Left forelimb (tissue), 1 donor: ENCODE measurements around the gene PDE4DIP.
"Not testable (repeated sequence)": the region's sequence is repeated elsewhere in the genome, so short reads cannot be mapped to it uniquely, and the experiment has no call there.

Experiments
- DNase-seq: peaks from one replicate; pipeline ENCODE4 v3.0.0-alpha.2; 2018; ENCODE audit warnings: low spot score

Gene PDE4DIP

DNA sequence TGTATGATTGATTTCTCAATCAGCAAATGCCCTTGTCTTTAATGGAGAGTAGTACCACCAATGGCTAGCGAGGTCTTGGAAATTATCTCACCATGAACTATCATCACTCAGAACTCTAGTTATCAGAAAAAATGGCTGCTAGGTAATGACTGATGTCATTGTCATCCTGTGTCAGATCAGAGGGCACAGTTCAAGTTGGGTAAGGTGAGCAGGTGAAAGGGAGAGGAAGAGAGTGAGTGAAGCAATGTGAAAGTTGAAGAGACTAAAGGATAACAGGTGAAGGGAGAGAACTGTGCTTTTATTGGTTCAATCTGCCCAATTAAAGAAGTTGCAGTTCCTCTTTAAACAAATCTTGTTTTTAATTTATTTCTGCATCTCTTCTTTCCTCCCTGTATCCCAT, 76.8 kb downstream of the PDE4DIP start:
- not testable (repeated sequence) for DNase-seq

DNA sequence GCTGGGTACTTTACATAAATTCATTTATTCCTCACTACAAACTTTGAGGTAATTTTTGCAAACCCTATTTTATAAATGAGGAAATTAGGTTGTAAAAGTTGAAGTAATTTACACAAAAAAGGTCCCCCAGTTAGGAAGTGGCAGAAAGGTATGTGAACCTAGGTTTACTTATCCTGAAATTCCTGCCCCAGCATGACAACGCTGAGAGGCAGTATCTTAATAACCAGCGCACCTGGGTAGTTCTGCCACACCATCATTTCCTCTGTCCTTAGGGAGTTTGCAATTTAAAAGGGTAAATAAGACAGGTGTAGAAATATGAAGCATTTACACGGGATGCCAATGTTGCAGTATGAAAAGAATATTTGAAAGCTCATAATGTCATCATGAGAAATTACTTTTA, 79.6 kb downstream of the PDE4DIP start:
- not testable (repeated sequence) for DNase-seq

- not testable (repeated sequence) for DNase-seq
These were observed 83.4 kb downstream of the PDE4DIP start for GRCh38 chr1:148927645-148928044.

DNA sequence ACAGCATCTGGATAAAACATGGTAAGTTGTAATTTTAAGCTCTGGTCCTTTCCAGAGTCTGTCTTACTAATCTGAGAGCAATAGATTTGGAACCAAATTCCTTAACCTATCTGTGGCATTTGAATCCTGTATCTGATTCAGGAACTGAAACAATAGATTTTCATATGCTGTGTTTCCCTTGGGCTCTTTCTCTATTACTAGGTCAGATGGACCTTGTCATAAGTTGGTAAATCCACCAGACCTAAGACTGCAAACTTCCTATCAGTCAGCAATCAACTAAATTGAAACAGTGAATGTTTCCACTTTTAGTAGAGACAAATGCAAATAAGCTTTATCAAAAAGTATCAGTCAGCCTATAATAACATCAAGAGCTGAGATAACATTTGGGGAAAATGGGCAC, 85.0 kb downstream of the PDE4DIP start:
- DNase-seq: not testable (repeated sequence)

DNA sequence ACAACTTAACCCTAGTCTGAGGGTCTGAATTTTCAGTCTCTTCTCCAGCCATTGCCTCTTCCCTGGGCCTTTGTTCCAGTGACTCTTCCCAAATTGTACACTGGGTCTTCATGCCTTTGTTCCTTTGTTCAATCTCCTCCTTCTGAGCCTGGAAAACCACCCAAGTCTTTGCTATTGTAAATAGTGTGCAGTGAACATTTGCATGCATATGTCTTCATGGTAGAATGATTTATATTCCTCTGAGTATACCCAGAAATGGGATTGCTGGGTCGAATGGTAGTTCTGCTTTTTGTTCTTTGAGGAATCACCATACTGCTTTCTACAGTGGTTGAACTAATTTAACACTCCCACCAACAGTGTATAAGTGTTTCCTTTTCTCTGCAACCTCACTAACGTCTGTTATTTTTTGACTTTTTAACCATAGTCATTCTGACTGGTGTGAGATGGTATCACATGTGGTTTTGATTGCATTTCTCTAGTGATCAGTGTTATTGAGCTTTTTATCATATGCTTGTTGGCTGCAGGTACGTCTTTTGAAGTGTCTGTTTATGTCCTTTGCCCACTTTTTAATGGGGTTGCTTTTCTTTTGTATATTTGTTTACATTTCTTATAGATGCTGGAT, 91.3 kb downstream of the PDE4DIP start:
- DNase-seq: not testable (repeated sequence)

- DNase-seq: not testable (repeated sequence)
These were observed 98.7 kb downstream of the PDE4DIP start for GRCh38 chr1:148942906-148943305.

GRCh38 chr1:148945130-148945529, 100.9 kb downstream of the PDE4DIP start:
- DNase-seq: not testable (repeated sequence)

- DNase-seq: not testable (repeated sequence)
These were observed 104.5 kb downstream of the PDE4DIP start for GRCh38 chr1:148948768-148949167.

GRCh38 chr1:148951336-148952227, 107.4 kb downstream of the PDE4DIP start:
- DNase-seq: peak; percentile 83

DNA sequence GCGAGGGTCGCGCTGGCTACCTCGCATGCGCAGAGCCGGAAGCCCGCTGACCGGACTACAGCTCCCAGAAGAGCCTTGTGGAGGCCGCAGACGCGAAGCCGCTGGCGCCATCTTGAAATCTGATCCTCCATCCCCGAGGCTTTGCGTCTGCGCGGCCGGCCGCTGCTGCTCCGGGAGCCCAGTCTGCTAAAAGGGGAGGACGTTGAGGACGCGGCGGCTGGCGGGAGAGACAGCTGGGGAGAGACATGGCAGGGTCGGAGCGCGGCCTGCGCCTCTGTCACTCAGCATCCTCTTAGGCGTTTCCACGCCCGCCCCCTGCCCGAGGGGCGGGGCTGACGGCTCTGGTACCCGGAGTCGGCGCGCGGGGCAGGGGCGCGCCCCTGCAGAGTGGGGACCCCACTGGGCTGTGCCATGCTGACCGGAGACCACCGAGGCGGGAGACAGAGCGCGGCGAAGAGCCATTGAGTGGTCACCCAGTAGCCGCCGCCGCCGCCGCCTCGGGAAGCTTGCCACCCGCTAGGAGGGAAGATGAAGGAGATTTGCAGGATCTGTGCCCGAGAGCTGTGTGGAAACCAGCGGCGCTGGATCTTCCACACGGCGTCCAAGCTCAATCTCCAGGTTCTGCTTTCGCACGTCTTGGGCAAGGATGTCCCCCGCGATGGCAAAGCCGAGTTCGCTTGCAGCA, 108.2 kb downstream of the PDE4DIP start:
- DNase-seq: not testable (repeated sequence)

DNA sequence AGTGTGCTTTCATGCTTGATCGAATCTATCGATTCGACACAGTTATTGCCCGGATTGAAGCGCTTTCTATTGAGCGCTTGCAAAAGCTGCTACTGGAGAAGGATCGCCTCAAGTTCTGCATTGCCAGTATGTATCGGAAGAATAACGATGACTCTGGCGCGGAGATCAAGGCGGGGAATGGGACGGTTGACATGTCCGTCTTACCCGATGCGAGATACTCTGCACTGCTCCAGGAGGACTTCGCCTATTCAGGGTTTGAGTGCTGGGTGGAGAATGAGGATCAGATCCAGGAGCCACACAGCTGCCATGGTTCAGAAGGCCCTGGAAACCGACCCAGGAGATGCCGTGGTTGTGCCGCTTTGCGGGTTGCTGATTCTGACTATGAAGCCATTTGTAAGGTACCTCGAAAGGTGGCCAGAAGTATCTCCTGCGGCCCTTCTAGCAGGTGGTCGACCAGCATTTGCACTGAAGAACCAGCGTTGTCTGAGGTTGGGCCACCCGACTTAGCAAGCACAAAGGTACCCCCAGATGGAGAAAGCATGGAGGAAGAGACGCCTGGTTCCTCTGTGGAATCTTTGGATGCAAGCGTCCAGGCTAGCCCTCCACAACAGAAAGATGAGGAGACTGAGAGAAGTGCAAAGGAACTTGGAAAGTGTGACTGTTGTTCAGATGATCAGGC, 108.8 kb downstream of the PDE4DIP start:
- DNase-seq: peak; percentile 65

DNA sequence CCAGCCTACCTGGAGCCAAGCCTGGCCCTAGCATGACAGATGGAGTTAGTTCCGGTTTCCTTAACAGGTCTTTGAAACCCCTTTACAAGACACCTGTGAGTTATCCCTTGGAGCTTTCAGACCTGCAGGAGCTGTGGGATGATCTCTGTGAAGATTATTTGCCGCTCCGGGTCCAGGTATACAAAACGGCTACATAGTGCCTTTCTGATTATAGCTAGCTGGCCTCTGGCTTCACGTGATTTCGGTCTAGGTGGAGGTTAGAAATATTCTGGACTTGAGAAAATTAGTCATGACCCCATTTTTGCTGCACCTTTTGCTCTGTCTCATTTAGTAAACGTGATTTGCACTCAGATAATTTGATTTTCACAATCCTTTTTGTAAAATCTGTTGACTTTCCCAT, 109.5 kb downstream of the PDE4DIP start:
- DNase-seq: not testable (repeated sequence)

DNA sequence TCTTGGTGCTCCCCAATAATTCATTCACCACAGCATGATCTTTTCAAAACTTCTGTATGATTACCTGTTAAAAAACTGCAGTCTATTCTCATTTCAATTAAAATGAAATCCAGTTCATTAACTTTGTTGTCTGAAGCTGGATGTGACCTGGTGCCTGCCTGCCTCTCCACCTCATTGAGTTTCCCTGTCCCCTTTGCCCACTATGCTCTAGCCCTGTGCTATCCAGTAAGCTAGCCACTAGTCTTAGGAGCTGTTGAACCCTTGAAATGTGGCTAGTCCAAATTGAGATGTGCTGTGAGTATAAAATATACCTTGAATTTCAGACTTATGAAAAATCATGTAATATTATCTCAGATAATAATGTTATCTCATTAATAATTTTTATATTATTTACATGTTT, 114.1 kb downstream of the PDE4DIP start:
- not testable (repeated sequence) for DNase-seq

DNA sequence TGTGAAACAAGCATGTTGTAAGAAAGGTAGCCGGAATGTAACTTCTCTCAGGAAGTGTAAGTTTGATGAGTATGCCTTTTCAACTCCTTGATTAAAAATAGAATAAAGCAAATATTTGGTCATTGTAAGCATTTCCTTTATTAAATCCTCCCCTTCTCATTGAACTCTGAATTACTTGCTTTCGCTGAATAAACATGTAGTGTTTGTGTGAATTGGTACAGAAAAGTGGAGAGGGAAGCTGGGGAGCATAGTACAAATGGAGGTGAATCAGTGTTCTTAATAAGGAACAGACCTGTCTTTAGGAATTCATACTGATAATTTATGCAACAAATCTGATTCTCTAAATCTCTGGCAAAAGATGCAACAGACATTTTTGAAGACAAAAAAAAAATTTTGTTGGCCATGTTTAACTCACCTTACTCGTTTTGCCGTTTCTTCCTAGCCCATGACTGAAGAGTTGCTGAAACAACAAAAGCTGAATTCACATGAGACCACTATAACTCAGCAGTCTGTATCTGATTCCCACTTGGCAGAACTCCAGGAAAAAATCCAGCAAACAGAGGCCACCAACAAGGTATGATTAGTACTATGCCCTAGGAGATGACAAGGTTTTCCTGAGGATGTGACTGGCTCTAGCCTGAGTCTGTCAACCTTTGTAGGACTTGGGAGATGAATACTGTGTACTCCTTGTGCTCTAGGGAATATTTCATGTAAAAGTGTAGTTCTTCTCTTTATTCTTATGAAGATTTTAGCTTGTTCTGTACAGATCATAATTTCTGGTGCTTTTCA, 116.2 kb downstream of the PDE4DIP start:
- not testable (repeated sequence) for DNase-seq

DNA sequence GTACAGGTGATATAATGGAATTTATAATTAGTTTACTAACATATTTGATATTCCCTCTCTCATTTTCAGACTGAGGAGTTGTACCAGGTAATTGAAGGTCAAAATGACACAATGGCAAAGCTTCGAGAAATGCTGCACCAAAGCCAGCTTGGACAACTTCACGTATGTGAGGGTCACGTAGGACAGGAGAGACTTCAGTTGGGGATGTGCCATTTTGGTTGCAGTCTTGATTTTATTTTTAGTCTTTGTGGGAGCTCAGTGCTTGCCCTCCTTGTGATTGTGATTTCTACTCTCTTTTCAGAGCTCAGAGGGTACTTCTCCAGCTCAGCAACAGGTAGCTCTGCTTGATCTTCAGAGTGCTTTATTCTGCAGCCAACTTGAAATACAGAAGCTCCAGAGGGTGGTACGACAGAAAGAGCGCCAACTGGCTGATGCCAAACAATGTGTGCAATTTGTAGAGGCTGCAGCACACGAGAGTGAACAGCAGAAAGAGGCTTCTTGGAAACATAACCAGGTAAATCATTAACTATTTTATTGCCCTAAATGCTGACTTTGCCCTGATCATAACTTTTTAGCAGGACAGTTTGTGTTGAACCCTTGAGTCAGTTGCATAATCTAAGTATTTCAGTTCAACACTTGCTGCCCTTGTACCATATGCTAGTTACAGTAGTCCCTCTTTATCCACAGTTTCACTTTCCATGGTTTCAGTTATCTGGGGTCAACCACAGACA, 118.1 kb downstream of the PDE4DIP start:
- DNase-seq: not testable (repeated sequence)

- DNase-seq: not testable (repeated sequence)
These were observed 121.9 kb downstream of the PDE4DIP start for GRCh38 chr1:148966084-148966483.

GRCh38 chr1:148967580-148967979, 123.4 kb downstream of the PDE4DIP start:
- DNase-seq: not testable (repeated sequence)

GRCh38 chr1:148968682-148969081, 124.5 kb downstream of the PDE4DIP start:
- DNase-seq: not testable (repeated sequence)

DNA sequence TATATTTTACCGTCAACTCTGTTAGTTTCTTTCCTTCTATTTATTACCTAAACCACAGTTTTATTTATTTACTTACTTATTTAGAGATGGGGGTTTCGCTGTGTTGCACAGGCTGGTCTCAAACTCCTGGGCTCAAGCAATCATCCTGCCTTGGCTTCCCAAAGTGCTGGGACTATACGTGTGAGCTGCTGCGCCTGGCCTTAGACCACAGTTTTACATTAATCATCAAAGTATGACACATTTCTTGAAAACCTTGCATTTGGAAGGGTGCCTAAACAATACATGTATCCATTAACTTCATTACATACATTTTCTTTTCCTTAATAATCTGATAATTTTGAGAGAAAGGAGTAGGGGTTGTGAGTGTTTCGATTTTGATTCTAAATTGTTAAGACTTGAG, 124.9 kb downstream of the PDE4DIP start:
- DNase-seq: not testable (repeated sequence)

- DNase-seq: not testable (repeated sequence)
These were observed 131.2 kb downstream of the PDE4DIP start for GRCh38 chr1:148975453-148975852.
